GM18508 (cell line): ENCODE measurements around the gene CD44.

ENCODE experiments used
- ATAC-seq: cut with Tn5 transposase; IDR thresholded peaks from one replicate; pipeline ENCODE4 v1.9.1; 2021; ENCODE audit warnings: moderate number of reproducible peaks; ENCODE audit not compliant: insufficient read depth, unreplicated experiment

Gene CD44

GRCh38 chr11:35173011-35173511, 34.1 kb downstream of the CD44 start:
- ATAC-seq, result no peak

DNA sequence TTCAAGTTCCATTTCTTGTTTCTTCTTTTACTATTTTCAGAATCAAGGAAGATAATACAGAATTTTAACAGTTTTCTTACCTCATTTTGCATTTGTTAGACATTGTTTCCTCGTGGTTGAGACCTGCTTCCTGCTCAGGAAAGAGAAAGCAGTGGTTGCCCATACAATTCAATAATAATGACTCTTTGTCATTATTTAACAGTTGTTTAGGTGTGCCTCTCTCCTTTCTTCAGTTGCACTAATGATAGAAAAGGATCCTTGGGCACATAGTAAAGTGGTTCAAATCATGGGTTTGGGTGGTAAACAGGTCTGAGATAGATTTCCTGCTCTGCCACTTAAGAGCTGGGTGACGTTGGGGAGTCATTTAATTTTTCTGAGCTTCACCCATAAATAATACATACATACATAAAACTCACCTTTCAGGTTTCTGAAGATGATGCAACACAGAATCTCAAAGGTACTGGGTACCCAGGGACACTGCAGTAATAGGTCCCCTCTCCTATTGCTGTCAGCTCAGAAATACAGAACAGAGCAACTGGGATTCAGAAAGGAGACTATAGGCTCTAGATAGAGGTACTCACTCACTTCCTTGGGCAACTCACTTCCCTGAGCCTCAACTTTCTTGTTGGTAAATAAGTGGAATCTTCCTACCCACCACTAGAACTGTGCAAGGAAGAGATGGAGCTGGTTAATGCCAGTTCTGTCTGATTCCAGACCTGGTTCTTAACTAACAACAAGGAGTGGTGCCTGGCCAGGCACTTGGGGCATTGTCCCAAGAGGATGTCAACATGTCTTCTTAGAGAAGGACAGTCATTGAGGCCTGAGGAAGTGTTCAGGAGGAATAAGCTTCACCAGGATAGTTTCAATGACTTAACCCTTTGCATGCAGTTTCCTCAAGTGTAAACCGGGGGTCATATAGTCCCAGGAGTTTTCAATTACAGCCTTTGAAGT, 34.9 kb downstream of the CD44 start:
- ATAC-seq, result no peak

DNA sequence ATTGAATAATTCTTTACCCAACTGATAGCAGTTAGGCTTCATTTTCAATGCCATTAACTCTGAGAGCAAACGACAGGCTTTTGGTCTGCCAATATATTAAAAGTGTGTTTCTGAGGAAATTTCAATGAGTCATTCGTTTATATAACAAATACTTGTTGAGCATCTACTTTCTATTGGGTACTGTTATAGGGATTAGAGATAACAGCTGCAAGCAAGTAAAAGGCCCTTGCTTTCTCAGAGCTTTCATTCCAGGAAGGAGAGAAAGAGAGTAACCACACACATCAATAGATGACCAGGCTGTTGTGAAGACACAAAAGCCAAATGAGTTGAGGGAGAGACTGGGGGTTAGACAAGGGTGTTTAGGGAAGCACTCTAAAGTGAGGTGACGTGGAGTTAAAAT, 35.7 kb downstream of the CD44 start:
- ATAC-seq, result no peak

DNA sequence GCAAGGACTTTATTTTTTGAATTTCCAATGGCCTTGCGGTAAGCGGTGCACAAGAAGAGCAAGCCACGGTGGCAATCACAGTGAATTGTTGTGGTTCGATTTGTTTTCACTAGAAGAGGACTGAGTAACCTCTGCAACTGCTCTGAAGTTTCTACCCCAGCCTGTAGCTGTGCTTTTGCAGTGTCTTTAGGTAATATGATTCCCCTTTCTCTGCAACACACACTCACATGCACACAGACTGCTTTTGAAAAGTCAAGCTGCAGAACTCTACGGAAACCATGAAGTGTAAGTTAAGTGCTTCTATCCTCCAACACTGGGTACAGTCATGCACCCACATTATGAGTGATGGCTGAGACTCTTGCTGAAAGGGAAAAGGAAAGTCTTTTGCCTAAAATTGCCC, 38.4 kb downstream of the CD44 start:
- no peak for ATAC-seq

DNA sequence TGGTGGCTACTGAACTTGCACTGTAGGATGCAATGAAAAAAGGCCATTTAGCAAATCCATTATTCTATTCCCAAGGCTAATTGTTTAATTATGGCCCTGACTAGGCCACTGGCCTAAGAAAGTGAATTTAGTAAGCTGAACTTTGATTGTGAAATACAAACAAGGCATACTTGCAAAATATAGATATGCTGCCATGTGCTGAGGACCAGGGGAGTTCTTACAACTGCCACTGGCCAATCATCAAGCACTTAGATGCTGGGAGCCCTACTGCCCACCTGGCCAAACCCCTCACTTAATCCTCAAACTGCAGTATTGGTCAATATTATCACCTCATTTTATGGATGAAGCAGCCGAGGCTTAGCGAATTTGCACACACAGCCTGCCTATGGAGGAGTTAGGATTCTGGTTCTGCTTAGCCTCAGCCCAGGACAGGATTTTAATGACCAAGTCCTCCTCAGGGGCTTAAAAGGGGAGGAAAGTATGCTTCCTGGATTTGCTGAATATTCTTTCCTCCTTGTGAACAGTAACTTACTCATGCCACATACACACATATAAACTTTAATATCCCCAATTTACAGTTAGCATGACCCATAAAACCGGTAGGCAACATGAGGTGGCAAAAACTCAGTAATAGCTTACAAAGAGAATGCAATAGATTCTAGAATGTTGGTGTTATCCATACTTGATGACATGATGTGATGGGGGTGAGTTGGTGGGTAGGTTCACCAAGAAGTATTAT, 39.3 kb downstream of the CD44 start:
- no peak for ATAC-seq

- no peak for ATAC-seq
Measured at GRCh38 chr11:35178873-35179272, 39.9 kb downstream of the CD44 start.

DNA sequence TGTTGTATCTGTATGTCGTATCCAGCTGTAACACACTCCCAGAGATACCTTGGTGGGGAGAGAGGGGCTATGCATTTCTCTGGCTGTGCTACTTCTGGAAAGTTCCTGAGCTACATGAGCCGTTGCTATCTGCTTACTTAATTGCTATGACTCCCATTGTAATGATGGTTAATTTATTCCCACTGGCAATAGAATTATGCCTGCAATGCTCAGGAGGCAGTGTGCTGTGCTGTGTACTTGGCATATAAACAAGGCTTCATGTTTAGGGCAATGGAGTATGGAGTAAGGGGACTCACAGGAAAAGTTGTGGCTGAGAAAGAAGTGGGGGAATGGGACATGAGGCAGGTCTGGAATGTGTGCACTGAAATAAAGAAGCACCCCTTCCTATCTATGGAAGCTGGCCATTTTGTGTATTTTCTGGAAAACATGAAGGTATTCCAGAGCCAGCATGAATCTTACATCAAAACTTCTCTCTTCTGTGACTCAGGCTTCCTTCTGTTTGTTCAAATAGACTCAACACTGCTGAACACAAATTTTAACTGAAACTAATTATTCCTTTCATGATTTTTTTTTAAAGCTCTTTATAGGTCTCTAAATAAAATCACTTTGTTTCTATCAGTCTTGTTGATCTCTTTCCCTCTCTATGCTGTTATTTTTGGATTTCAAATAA, 40.6 kb downstream of the CD44 start:
- no peak for ATAC-seq

DNA sequence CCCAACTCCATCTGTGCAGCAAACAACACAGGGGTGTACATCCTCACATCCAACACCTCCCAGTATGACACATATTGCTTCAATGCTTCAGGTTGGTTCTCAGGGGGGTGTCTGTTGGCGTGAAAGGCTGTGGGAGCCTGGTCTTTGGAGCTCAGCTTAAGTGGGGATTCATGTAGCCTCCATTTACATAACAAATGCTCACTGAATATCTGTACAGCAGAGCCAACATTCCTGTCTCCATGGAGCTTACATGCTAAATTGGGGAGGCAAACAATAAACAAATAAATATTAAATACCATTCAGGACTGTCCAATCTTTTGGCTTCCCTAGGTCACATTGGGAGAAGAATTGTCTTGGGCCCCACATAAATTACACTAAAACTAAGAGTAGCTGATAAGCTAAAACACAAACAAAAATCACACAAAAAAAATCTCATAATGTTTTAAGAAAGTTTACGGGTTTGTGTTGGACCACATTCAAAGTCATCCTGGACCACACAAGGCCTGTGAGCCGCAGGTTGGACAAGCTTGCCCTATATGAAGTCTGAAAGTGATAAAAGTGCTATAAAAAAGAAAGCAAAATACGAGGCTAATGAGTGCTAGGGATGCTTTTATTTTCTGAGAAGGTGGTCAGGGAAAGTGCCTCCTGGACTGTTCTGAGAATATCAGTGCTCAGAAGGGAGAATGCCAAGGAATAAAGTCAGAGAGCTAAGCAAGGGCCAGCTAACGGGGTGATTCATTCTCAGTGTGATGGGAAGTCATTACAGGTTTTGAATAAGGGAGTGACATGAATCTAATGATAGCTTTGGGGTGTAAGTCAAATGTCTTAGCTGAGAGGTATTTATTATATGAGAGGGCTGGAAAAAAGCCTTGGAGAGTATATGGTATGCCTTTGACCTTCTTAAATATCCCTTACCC, 41.6 kb downstream of the CD44 start:
- no peak for ATAC-seq

- peak; percentile 45 for ATAC-seq
Measured at GRCh38 chr11:35182317-35182939, 43.5 kb downstream of the CD44 start.

- ATAC-seq, result no peak
Measured at GRCh38 chr11:35183326-35183925, 44.5 kb downstream of the CD44 start.

DNA sequence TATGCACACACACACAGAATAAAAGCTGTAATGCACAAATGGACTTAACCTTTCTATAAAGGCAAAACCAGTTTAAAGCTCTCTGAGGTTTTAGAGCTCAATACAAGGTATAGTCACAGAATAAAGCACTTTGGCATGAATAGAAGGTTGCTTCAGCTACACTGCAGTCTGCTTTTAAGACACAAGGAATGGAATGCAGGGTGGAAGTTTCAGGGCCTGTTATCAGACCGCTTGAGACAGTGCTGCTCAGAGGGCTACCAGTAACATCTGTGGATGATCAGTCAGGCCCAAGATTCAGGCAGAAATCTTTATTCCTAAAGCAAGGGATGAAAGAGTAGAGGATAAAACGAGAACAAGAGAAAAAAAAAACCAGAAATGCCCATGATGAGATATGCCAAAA, 46.7 kb downstream of the CD44 start:
- no peak for ATAC-seq

DNA sequence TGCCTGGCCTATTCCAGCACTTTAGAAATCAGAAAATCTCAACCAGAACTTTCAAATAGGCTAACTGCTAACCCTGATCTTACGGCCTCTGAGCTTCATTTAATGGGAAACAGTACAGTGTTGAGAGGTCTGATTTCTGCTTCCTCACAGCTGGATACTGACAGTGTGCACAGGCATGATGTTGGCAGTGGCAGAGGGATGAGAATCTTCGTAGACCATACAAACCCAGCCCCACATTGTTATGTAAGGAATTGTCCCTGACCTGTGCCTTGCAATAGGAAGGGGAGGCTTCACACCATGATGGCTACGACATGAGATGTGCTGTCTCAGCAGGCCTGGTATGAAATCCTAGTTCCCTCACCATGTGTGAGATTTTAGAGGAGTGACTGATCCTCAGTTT, 49.0 kb downstream of the CD44 start:
- ATAC-seq, result no peak

DNA sequence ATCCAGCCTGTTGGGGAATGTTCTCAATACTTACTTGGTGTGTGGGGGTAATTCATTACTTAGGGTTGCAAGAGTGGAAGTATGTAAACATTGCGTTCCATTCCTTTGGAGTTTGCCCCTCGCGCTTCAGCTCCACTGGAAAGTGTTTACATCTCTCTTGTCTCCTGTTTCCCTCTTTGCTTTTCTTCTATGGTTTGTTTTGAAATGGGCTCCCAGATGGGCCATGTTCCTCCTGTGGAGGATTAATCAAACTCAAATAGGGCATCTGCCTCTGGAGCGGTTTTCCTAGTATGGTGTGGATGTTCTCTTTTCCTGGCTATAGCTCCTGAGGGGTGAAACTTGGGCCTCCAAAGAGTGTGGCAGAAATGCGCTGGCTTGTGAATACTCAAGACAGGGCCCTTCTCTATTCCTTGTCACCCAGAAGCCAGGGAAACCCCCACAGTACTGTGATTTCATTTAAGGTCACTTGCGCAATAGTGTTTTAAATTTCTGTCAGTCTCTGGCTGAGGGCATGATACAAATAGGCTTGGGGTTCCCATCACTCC, 51.9 kb downstream of the CD44 start:
- no peak for ATAC-seq

GRCh38 chr11:35192347-35192746, 53.4 kb downstream of the CD44 start:
- ATAC-seq, result no peak

DNA sequence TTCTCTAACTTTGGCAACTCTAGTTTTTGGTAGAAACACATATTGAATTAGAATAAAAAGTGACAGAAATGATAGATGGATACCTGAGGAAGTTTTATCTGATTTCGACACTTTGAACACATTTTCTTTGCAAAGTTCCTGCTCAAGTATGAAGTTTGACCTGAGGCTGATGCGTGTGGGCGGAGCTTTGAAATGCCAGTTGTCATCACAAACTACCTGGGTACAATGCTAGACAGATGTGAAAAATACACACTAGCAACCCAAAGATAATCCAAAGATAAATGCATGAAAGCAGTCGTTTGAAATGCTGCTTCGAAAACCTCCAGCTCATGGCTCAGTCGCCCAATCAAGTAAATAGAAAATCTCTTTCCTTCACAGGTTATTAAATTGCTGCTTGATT, 54.8 kb downstream of the CD44 start:
- no peak for ATAC-seq

- ATAC-seq, result no peak
Measured at GRCh38 chr11:35197292-35197691, 58.3 kb downstream of the CD44 start.

DNA sequence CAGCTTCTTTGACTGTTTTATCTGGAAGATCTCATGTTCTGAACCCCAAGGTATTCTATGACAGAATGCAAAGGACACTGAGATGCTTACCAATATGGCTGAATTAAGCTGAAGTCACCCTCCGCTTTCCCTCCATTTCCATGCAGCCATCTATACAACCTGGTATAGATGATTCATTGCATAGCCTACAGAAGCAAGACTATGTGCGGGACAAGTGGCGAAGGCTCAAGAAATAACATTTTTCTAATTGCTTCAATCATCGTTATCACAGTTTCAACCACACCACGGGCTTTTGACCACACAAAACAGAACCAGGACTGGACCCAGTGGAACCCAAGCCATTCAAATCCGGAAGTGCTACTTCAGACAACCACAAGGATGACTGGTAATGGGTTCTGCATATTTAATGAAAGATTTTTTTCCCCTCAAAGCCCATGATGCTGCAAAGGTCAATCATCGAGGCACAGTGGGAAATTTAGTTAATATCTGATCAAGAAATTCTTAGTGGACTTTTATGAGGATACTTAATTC, 61.9 kb downstream of the CD44 start:
- ATAC-seq, result no peak

DNA sequence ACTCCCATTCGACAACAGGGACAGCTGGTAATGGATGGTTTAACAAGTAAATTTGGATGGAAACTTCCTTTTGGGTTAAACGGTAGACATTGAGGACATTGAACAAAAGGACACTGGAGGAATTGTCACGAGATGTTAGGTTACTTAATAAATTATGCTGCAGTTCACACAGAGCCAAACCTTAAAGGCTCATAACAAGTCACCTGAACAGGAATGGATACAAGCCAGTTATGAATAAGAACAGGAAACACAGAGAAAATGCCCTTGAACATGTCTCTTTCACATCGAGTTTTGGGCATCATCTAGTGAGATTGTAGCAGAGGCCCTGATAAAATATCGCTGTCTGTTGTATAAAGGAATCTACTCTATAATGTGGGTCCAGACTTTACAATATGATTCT, 65.6 kb downstream of the CD44 start:
- ATAC-seq, result no peak
